ENCODE measurements around the gene ENTPD6. TPM values are rescaled to one million over a fixed set of nuclear protein-coding genes. Genes with fewer than 3 reads are reported as not detected.
"Not testable (repeated sequence)": the region's sequence is repeated elsewhere in the genome, so short reads cannot be mapped to it uniquely, and the experiment has no call there.

Gene ENTPD6
- total RNA-seq (2014; rRNA removed; shearing (Covaris generic)), result 62.4 and 69.7 TPM in 2 replicates

DNA sequence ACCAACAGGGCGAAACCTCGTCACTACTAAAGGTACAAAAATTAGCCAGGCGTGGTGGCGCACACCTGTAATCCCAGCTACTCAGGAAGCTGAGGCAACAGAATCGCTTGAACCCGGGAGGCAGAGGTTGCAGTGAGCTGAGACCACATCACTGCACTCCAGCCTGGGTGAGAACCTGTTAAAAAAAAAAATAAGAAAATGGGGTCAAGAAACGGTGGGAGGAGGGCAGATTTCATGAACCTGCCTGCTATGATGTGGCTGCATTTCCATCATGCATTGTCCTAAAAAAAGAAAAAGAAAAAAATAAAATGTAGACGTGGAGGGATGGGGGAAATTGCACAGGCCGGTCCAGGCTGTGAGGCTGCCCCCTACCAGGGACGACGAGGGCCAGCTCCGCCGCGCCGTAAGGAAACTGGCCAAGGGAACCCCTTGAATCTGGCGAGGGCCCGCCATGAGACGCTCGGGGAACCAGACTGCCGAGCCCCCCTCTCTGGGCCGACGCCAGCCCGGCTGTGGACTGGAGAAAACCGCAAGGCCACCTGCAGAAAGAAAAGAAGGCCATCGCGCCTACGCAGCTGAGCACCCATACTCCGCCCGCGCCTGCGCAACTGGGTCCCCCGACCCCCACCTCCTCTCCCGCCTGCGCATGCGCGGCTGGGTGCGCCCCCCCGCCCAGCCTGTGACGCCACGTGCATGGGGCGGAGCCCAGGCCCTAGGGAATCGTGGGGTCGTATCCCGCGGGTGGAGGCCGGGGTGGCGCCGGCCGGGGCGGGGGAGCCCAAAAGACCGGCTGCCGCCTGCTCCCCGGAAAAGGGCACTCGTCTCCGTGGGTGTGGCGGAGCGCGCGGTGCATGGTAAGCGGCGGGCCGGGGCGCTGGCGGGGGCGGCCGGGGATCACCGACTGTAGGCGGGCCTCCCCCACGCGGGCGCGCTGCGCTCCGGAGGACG lies at the start of gene ENTPD6:
Gene ENTPD6, plus strand, starts transcription at position 699 of the 948 bp plus-strand sequence. CDS start 10,825 bp downstream, outside the sequence.
- DNase-seq (ENCODE audit: low spot score), result peak; percentile 81

DNA sequence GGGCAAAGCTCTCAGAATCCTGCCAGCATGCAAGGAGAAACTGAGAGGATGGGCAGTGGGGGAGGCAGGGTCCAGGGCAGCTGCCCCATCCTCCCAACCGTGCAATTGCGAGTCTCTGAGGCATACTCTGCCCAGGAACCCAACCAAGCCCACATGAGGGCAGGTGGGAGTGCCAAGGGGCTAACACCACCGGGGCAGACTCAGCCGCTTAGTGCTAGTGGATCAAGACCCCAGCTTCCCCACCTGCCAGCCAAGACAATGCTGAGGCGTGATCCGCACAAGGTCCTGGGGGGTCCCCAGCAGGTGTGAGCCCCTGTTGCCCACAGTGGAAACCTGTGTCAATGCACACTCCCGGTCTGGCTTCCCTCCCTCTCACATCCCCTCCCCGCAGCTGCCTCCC lies 48.5 kb upstream of the ENTPD6 start:
- no peak for DNase-seq (ENCODE audit: low spot score)

DNA sequence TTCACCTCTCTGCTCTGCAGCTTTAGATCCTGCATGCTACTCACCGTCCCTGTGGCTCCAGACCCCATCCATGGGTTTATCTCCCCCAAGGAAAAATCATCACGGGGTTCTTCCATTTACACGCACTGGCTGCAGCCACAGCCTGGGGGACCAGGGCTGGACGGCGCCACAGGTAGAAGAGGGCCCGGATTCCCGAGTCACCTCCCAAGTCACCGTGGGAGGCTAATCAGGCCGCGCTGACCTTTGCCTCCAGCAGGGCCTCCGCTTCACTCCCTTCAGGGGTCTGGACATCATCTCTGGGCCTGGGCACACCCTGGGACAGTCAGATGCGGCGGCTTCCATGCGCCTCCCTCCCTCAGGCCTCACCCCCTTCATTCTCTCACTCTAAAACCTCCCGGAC lies 47.8 kb upstream of the ENTPD6 start:
- DNase-seq (ENCODE audit: low spot score), result no peak

DNA sequence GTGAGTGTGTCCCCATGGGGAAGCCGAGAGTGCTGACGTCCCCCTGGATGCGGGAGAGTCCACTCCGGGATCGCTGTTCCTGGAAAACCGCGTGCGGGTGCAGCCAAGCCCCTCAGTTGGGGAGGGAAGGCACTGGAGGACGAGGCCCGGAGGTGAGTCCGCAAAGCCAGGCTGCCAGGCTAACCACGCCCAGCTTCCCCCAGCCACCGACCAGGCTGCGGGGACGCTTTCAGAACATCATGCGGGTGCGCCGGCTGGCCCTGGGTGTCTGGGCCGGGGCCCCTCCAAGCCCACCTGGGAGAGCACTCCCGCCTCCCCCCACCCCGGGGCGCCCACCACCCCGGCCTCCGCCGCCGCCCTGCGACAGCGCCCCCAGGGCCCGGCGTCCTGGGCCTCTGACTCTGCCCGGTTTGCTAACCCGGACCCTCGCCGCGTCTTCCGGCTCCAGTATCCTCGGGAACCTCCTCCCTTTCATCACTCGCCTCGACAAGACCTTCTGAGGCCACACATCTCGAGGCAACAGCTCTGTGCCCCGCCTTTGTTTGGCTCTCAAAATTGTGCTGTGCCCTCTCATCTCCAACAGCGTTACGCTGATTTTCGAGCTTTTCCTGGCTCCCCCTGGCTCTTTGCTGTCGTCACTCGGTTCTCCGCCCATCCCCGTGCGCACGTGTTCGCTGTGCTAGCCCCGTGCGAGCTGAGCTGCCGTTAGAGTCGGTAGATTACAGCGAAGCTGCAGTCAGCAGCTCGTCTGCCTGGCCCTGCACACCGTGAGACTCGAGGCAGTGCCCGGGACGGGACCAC lies 47.1 kb upstream of the ENTPD6 start:
- DNase-seq (ENCODE audit: low spot score), result no peak

DNA sequence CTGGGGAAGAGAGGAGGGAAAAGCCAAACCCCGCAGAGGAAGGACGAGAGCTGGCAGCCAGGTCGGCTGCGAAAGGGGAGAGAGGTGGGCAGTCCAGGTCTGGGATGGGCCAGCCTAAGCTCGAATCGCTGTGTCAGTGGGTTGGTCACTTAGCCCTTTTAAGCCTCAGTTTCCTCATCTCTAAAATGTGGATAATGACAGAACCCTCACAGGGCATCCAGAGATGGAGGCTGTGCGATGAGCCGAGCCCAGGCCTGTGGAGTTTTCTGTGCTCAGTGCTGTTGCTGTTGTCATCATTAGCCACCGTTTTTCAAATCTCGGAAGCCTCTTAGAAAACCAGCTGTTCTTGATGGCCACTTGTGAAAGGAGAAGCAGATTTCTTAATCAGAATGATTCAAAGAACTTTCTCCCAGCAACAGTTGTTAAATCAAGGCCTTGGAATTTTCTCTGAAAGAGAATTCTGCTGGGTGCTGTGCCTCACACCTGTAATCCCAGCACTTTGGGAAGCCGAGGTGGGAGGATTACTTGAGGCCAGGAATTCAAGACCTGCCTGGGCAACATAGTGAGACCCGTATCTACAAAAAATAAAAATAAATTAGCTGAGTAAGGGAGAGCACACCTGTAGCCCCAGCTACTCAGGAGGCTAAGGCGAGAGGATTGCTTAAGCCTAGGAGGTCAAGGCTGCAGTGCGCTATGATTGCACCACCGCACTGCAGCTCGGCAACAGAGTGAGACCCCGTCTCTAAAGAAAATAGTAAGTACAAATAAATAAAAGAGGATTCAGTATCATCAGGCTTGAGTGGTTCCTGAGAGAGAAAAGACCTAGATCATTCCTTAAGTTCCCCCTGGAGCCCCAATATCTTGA lies 46.3 kb upstream of the ENTPD6 start:
- DNase-seq (ENCODE audit: low spot score), result no peak

DNA sequence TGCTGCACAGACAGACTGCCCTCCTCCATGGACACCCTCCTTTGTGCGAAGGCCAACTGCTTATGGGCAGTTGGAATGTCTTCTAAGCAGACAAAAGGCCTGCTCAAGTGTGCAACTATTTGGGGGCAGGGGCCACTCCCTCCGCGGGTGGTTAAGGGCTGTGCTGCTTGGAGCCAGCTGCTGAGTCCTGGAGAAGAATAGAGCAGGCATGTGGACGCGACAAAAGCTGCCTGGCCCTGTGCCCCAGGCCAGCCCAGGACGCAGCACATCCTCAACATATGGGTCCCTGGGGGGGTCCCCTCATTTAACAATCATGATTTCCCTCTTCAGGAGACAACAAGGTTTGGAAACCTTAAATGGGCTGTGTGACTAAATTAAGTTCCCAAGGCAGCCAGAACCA lies 45.5 kb upstream of the ENTPD6 start:
- DNase-seq (ENCODE audit: low spot score), result no peak

DNA sequence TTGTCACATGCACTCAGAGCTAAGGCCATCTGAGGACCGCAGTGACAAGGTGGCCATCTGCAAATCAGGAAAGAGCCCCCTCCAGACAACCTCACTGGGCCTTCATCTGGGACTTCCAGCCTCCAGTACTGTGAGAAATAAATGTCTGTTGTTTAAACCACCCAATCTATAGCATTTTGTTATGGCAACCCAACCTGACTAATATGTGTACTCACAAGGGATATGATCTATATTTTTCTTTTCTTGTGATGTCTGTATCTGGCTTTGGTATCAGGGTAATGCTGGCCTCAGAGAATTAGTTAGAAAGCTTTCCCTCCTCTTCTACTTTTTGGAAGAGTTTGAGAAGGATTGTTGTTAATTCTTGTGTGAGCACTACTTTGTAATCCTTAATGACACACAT lies 37.5 kb upstream of the ENTPD6 start:
- no peak for DNase-seq (ENCODE audit: low spot score)

DNA sequence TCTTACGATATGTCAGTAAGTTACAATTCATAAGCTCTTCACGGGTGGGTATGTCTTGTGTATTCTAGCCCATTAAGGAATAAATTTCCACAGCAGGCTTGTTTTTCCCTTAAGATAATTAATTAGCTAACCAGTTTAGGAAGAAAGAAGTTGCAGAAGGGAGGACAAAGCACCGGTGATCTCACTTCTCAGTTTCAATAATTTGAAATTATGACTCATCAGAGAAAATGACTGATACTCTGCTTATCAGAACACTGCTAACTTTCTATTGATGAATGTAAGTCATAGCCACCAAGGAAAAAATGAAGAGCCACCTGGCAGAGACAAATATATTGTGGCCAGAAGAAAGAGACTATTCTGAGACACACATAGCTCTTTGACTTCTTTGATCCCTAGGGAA lies 35.0 kb upstream of the ENTPD6 start:
- DNase-seq (ENCODE audit: low spot score), result no peak

DNA sequence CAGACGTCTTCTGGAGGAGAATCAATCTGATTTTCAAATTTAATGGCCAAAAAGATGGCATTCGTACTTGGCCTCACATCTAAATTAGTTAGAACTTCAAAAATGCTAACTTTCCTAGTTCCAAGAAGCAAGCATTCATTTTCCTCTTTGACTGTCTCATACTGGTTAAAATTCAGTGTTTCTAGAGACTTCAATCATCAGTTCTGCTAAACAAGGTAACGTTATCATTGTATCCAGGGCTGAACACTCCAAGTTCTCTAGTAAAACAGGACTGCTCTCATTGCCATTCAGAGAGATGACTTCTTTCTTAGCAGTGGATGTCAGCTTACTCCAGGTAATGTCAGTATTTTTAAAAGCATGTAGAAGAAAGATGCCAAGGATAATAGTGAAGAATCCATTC lies 34.6 kb upstream of the ENTPD6 start:
- no peak for DNase-seq (ENCODE audit: low spot score)

DNA sequence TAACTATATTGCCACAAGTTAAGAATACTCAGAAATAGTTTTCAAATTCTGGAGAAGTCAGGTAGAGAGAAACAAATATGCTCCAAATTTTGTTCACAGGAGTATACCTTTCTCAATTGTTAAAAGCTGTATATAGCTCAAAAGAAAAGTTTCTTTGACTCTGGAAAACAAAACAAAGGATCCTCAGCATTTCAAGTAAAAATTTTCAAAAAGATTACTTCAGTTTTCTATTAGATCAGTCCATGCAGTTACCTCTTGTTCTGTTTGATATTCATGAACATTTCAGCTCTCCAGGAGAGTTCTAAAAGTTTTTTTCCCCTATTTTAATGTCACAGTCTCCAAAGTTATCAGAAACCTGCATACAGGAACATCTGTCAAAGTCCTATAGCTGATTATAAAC lies 30.4 kb upstream of the ENTPD6 start:
- no peak for DNase-seq (ENCODE audit: low spot score)

DNA sequence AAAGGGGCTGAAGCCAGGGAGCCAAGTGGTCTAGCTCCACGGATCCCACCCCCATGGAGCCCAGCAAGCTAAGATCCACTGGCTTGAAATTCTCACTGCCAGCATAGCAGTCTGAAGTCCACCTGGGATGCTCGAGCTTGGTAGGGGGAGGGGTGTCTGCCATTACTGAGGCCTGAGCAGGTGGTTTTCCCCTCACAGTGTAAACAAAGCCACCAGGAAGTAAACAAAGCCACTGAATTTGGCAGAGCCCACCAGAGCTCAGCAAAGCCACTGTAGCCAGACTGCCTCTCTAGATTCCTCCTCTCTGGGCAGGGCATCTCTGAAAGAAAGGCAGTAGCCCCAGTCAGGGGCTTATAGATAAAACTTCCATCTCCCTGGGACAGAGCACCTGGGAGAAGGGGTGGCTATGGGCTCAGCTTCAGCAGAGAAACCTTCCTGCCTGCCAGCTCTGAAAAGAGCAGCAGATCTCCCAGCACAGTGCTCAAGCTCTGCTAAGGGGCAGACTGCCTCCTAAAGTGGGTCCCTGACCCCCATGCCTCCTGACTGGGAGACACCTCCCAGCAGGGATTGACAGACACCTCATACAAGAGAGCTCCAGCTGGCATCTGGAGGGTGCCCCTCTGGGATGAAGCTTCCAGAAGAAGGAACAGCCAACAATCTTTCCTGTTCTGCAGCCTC lies 29.3 kb upstream of the ENTPD6 start:
- DNase-seq (ENCODE audit: low spot score), result not testable (repeated sequence)

DNA sequence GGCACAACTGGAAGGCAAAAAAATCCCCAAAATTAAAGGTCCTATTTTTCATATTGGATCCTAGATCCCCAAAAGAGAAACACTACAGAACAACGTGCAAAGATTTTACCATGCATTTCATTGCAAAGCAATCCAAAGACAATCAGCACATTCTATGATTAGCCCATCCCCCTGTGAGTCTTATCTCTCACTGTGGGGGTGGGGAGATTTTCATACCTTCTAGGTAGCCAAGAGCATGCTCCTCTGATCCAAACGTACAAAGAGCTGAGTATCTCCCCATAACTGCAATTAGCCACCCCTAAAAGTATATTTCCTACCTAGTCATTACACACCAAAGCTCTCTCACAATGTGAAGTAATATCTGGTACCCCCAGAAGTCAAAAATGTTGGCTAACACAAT lies 22.2 kb upstream of the ENTPD6 start:
- no peak for DNase-seq (ENCODE audit: low spot score)

DNA sequence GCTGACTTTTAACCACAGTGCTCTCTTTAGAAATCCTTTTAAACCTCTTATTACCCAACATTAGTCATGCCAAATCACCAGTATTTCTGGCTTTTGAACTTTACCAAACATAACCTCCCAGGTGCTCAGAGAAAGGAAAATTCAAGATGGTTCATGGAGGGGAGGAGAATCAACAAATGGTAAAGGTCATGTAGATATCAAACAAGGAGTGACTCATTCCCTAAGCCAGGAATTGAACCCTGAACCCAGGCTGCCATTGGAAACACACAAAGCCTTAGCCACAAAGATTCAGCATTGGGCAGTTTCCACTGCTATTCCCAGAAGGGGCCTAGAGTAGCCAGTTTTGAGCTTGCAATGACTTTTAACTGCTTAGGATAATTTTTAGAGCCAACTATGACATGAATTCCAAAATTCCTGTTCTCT lies 21.6 kb upstream of the ENTPD6 start:
- DNase-seq (ENCODE audit: low spot score), result no peak

DNA sequence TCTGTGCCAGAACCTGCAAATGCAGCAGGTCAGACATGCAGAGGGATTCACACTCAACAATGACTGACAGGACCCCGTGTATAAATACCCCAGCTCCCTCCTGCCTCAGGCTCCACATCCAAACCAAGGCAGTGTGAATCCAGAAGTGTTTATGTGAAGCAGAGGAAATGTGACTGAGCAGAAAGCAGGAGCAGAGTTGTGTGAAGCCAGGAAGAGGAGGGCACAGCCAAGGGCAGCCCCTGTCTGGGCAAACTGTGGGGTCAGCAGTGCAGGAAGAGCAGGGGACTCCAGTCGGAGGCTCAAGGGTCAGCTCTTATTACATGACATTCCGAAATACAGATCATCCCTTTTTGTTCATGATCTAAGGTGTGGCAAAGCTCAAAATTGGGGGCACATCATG lies 19.3 kb upstream of the ENTPD6 start:
- DNase-seq (ENCODE audit: low spot score), result no peak

DNA sequence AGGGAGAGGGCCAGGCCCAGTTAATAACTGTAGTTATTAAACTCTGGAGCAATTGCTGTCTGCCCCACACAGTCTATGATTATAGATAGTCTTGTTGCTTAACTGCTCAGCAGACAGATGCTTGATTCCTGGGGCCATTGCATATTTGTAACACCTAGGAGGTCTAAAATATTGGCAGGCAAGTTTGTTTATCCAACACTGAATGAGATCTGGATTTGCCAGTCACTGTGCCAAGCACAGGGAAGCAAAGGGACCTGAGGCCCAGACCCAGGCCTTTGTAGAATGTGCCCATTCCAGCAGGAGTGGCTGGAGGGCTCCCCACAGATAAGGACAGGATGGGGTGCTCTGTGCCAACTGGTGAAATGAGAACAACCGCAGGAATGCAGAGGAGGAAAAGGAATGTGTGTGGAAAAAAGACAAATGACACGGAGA lies 17.6 kb upstream of the ENTPD6 start:
- DNase-seq (ENCODE audit: low spot score), result peak; percentile 86

DNA sequence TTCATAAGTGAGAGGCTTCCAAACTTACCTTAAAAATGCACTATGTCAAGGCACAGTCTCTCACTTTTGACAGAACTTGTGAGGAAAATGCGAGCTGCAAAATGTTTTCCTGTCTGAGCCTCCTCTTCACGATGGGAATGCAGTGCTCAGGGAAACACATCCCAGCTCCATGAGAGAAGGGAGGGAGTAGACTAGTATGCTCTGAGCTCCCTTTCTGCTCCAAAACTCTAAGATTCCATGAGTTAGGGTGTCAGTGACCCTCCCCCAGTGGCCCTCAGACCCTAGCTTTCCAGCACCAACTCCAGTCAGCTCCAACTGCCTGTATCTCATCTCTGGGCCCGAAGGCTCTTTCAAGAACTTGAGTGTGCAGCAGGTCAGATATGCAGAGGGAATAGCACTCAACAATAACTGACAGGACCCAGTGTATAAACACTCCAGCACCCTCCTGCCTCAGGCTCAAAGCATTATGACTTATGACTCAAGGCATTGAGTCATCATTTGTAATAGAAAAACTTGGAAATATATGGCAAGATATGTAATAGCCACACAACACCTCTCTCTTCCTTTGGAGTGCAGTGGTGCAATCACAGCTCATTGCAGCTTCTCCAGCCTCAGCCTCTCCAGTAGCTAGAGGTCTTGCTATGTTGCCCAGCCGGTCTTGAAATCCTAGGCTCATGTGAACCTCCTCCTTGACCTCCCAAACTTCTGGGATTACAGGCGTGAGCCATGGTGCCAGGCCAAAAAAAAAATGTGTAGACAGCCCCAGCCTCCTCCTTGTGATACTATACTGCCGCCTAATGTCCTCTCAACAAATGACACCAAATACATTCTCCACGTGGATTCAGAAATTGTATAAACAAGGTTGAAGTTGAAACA lies 16.7 kb upstream of the ENTPD6 start:
- DNase-seq (ENCODE audit: low spot score), result peak; percentile 92

DNA sequence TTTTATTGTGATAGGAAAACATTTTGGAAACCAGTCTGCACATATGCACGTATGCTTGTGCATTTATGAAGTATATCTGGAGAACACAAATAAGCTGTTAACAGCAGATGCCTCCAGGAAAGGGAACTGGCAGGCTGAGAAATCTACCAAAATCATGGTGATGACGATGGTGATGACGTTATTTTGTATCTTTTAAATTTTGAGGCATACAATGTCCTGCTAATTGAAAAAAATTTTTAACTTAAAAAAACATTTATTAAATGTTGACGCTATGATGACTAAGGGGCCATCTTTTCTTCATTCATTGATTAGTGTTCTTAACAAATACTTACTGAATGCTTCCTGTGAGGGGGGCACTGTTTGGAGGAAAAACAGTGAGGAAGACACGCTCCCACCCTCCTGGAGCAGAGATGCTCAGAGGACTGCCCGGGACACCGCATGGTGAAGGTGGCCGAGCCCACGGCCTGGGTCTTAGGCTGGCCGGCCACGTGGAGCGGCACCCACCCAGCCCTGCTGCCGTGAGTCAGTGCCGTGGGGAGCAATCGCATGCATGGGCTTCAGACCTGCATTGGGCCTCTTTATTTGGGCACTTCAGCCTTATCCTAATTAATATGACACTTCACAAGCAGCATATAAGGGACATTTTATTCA lies 15.9 kb upstream of the ENTPD6 start:
- DNase-seq (ENCODE audit: low spot score), result no peak

DNA sequence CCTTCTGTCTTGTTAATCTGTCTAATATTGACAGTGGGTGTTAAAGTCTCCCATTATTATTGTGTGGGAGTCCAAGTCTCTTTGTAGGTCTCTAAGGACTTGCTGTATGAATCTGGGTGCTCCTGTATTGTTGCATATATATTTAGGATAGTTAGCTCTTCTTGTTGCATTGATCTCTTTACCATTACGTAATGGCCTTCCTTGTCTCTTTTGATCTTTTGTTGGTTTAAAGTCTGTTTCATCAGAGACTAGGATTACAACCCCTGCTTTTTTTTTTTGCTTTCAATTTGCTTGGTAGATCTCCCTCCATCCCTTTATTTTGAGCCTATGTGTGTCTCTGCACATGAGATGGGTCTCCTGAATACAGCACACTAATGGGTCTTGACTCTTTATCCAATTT lies 11.1 kb upstream of the ENTPD6 start:
- DNase-seq (ENCODE audit: low spot score), result not testable (repeated sequence)

DNA sequence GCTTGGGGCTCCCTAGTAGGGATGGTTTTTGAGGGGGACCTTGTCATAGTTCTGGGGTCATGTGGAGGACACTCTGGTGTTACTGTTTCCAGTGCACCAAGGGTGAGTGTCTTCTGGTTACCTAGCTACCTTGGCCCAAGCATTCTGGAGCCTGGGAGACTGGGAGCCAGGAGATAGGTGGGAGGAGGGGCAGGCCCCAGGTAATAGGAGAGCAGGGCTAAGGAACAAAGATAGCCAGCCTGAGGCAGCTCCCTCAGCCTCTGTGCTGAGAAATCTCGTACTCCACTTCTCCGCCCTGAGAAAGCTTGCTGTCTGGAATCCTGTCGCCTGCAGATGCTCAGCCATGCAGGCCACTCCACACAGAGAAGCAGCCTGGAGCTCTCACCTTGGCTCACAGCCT lies 8.3 kb upstream of the ENTPD6 start:
- no peak for DNase-seq (ENCODE audit: low spot score)

DNA sequence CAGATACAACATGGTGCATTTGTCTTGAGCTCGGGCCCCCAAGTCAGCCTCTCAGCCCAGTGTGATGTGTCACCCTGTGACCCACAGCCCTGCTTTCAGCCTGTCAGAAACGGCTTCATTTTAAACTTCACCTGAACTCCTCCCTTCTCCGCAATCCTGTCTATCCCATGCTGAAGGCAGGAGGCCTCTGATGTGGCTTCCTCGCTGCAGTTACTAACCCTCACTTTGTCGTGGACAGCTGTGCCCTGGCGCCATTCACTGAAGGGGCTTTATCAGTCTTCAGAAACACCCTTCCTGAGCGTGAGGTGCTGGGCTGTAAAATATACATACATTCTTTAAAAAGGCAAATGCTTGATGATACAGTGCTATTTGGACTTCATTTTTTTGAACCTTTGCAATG lies 7.9 kb upstream of the ENTPD6 start:
- DNase-seq (ENCODE audit: low spot score), result no peak
